SJSA1 (cell line): ENCODE results near the gene GPN1. TPM values are rescaled to one million over a fixed set of nuclear protein-coding genes. Genes with fewer than 3 reads are reported as not detected.
A peak's percentile ranks its signal among the peaks of the same experiment; 100 is the strongest.
"Not testable (repeated sequence)": the region's sequence is repeated elsewhere in the genome, so short reads cannot be mapped to it uniquely, and the experiment has no call there.

Experiments used
- DNase-seq, 2 experiments: peaks; one replicate each; pipeline ENCODE4 v3.0.0-alpha.2; 2015 to 2020; ENCODE audit warnings: low spot score in 2 of 2, low read depth in 1 of 2
- H3K27ac ChIP-seq: fragments of 250-450 bp; sonication (Bioruptor Pico); 2 replicates; pipeline ENCODE4 v1.5.1; 2020; ENCODE audit warnings: mild to moderate bottlenecking, moderate library complexity
- H3K27me3 ChIP-seq: fragments of 250-450 bp; sonication (Bioruptor Pico); replicated peaks from 2 replicates; pipeline ENCODE4 v1.5.1; 2020; ENCODE audit warnings: mild to moderate bottlenecking, moderate library complexity
- H3K36me3 ChIP-seq: fragments of 250-450 bp; sonication (Bioruptor Pico); 2 replicates; pipeline ENCODE4 v1.5.1; 2020; ENCODE audit warnings: mild to moderate bottlenecking
- H3K4me1 ChIP-seq: fragments of 250-450 bp; sonication (Bioruptor Pico); replicated peaks from 2 replicates; pipeline ENCODE4 v1.6.1; 2021; ENCODE audit warnings: mild to moderate bottlenecking
- H3K4me3 ChIP-seq: fragments of 250-450 bp; sonication (Bioruptor Pico); 2 replicates; pipeline ENCODE4 v1.5.1; 2020; ENCODE audit warnings: mild to moderate bottlenecking
- H3K9me3 ChIP-seq: fragments of 250-450 bp; sonication (Bioruptor Pico); replicated peaks from 2 replicates; pipeline ENCODE4 v1.5.1; 2020; ENCODE audit warnings: mild to moderate bottlenecking
- total RNA-seq: library from RNA; depleted of rRNA; stranded (reverse); fragments of >200 nt; shearing (Covaris generic); gene quantifications from 2 replicates; pipeline ENCODE4 v1.2.3, GENCODE V29; 2014

Gene GPN1
- total RNA-seq, 1 experiment from 2014 or later: 68.8 TPM

GRCh38 chr2:27664622-27665363 lies 35.9 kb downstream of the GPN1 start:
- Histone ChIP-seq H3K36me3 (peaks cover 59% of the 10 kb centered on the region), H3K4me1 (peaks cover 15% of the 10 kb centered on the region), H3K9me3 (no peaks in the 10 kb centered on the region), H3K4me3 (peak overlapping the region; percentile 67), H3K27ac (no peak overlapping the region; the same call in 1 of the 2 replicates), H3K27me3 (no peaks in the 10 kb centered on the region)
- DNase-seq: no peak

- no peaks in the 10 kb centered on the region for H3K9me3 ChIP-seq
- H3K27me3 ChIP-seq: no peaks in the 10 kb centered on the region
Observed at GRCh38 chr2:27667446-27667845, 38.6 kb downstream of the GPN1 start.

GRCh38 chr2:27671235-27671634 lies 42.4 kb downstream of the GPN1 start:
- Histone ChIP-seq H3K36me3 (peaks cover 75% of the 10 kb centered on the region), H3K4me3 (no peak overlapping the region)

More at GRCh38 chr2:27667446-27667845, 38.6 kb downstream of the GPN1 start:
- DNase-seq: no peak
- Histone ChIP-seq H3K4me3 (no peak overlapping the region), H3K36me3 (peaks cover 56% of the 10 kb centered on the region), H3K4me1 (peaks cover 13% of the 10 kb centered on the region), H3K27ac (no peak overlapping the region)

GRCh38 chr2:27672723-27673486 lies 44.1 kb downstream of the GPN1 start:
- no peak overlapping the region for H3K4me3 ChIP-seq
- H3K4me1 ChIP-seq: no peaks in the 10 kb centered on the region
- H3K9me3 ChIP-seq: no peaks in the 10 kb centered on the region
- H3K27ac ChIP-seq: no peak overlapping the region
- H3K27me3 ChIP-seq: no peaks in the 10 kb centered on the region
- no peak for DNase-seq
- peaks cover 84% of the 10 kb centered on the region for H3K36me3 ChIP-seq

More at GRCh38 chr2:27671235-27671634, 42.4 kb downstream of the GPN1 start:
- Histone ChIP-seq H3K27me3 (no peaks in the 10 kb centered on the region), H3K27ac (no peak overlapping the region), H3K9me3 (no peaks in the 10 kb centered on the region), H3K4me1 (no peaks in the 10 kb centered on the region)
- no peak for DNase-seq

GRCh38 chr2:27680571-27680970 lies 51.7 kb downstream of the GPN1 start:
- Histone ChIP-seq H3K9me3 (no peaks in the 10 kb centered on the region), H3K36me3 (peaks cover 66% of the 10 kb centered on the region), H3K27me3 (no peaks in the 10 kb centered on the region), H3K4me3 (no peak overlapping the region), H3K27ac (peak overlapping the region; percentile 87; the same call in 1 of the 2 replicates), H3K4me1 (peaks cover 31% of the 10 kb centered on the region)
- DNase-seq: no peak

- no peaks in the 10 kb centered on the region for H3K27me3 ChIP-seq
- peaks cover 63% of the 10 kb centered on the region for H3K36me3 ChIP-seq
- no peak for DNase-seq
- H3K4me1 ChIP-seq: peaks cover 31% of the 10 kb centered on the region
- no peak overlapping the region for H3K4me3 ChIP-seq
- peak overlapping the region; percentile 87 for H3K27ac ChIP-seq
- H3K9me3 ChIP-seq: no peaks in the 10 kb centered on the region
Observed at GRCh38 chr2:27681841-27682240, 53.0 kb downstream of the GPN1 start.

GRCh38 chr2:27682334-27682771 lies 53.5 kb downstream of the GPN1 start:
- H3K4me3 ChIP-seq, H3K9me3 ChIP-seq, H3K27me3 ChIP-seq: not testable (repeated sequence)
- peak; percentile 53 to 92 for DNase-seq
- Histone ChIP-seq H3K27ac (peak overlapping the region; percentile 87), H3K4me1 (peaks cover 31% of the 10 kb centered on the region), H3K36me3 (peaks cover 58% of the 10 kb centered on the region)

GRCh38 chr2:27683390-27684071 lies 54.7 kb downstream of the GPN1 start:
- Histone ChIP-seq H3K27me3 (no peaks in the 10 kb centered on the region), H3K36me3 (peaks cover 57% of the 10 kb centered on the region), H3K27ac (peak overlapping the region; percentile 87), H3K4me1 (peaks cover 31% of the 10 kb centered on the region), H3K9me3 (no peaks in the 10 kb centered on the region), H3K4me3 (no peak overlapping the region)
- DNase-seq: peak; percentile 87 to 93

- not testable (repeated sequence) for H3K4me3 ChIP-seq, DNase-seq, H3K9me3 ChIP-seq, H3K27ac ChIP-seq, H3K27me3 ChIP-seq
- H3K36me3 ChIP-seq: peaks cover 64% of the 10 kb centered on the region
- H3K4me1 ChIP-seq: peaks cover 31% of the 10 kb centered on the region
Observed at GRCh38 chr2:27685006-27685405, 56.2 kb downstream of the GPN1 start.

- Histone ChIP-seq H3K27ac (no peak overlapping the region), H3K36me3 (peaks cover 64% of the 10 kb centered on the region), H3K9me3 (no peaks in the 10 kb centered on the region), H3K4me3 (no peak overlapping the region), H3K4me1 (peaks cover 31% of the 10 kb centered on the region), H3K27me3 (no peaks in the 10 kb centered on the region)
- no peak for DNase-seq
Observed at GRCh38 chr2:27685577-27685976, 56.7 kb downstream of the GPN1 start.

- H3K4me1 ChIP-seq: peaks cover 16% of the 10 kb centered on the region
- no peak overlapping the region for H3K4me3 ChIP-seq
- no peaks in the 10 kb centered on the region for H3K27me3 ChIP-seq
- no peaks in the 10 kb centered on the region for H3K9me3 ChIP-seq
- H3K27ac ChIP-seq: no peak overlapping the region
- H3K36me3 ChIP-seq: peaks cover 56% of the 10 kb centered on the region
- no peak for DNase-seq
Observed at GRCh38 chr2:27687232-27687631, 58.4 kb downstream of the GPN1 start.

- Histone ChIP-seq H3K4me3 (no peak overlapping the region), H3K27me3 (no peaks in the 10 kb centered on the region), H3K9me3 (no peaks in the 10 kb centered on the region), H3K4me1 (no peaks in the 10 kb centered on the region), H3K27ac (no peak overlapping the region), H3K36me3 (peaks cover 48% of the 10 kb centered on the region)
- no peak for DNase-seq
Observed at GRCh38 chr2:27689424-27689823, 60.6 kb downstream of the GPN1 start.

GRCh38 chr2:27690052-27690451 lies 61.2 kb downstream of the GPN1 start:
- Histone ChIP-seq H3K27me3 (no peaks in the 10 kb centered on the region), H3K36me3 (peaks cover 46% of the 10 kb centered on the region), H3K27ac (no peak overlapping the region), H3K9me3 (no peaks in the 10 kb centered on the region), H3K4me3 (no peak overlapping the region), H3K4me1 (no peaks in the 10 kb centered on the region)
- DNase-seq: no peak

- Histone ChIP-seq H3K4me1 (no peaks in the 10 kb centered on the region), H3K36me3 (peaks cover 30% of the 10 kb centered on the region), H3K4me3 (no peak overlapping the region), H3K27me3 (no peaks in the 10 kb centered on the region), H3K27ac (no peak overlapping the region), H3K9me3 (no peaks in the 10 kb centered on the region)
- no peak for DNase-seq
Observed at GRCh38 chr2:27697660-27698059, 68.8 kb downstream of the GPN1 start.
